Measurements from ENCODE around the gene EPHB1.

EPHB1 gene

GRCh38 chr3:134809427-134810051 lies 14.5 kb downstream of the EPHB1 start:
- no peak for DNase-seq (ENCODE audit: low read depth)

GRCh38 chr3:134810052-134810435 lies 15.0 kb downstream of the EPHB1 start:
- DNase-seq (ENCODE audit: low read depth), result no peak

GRCh38 chr3:134810850-134811249 lies 15.8 kb downstream of the EPHB1 start:
- no peak for DNase-seq (ENCODE audit: low read depth)

GRCh38 chr3:134813618-134814017 lies 18.6 kb downstream of the EPHB1 start:
- no peak for DNase-seq (ENCODE audit: low read depth)

GRCh38 chr3:134815519-134815918 lies 20.5 kb downstream of the EPHB1 start:
- DNase-seq (ENCODE audit: low read depth), result no peak

GRCh38 chr3:134816623-134817022 lies 21.6 kb downstream of the EPHB1 start:
- DNase-seq (ENCODE audit: low read depth), result no peak

GRCh38 chr3:134817297-134817696 lies 22.2 kb downstream of the EPHB1 start:
- DNase-seq (ENCODE audit: low read depth), result no peak

GRCh38 chr3:134820994-134821393 lies 25.9 kb downstream of the EPHB1 start:
- no peak for DNase-seq (ENCODE audit: low read depth)

- DNase-seq (ENCODE audit: low read depth), result no peak
Observed at GRCh38 chr3:134822090-134822489, 27.0 kb downstream of the EPHB1 start.

GRCh38 chr3:134823679-134824078 lies 28.6 kb downstream of the EPHB1 start:
- no peak for DNase-seq (ENCODE audit: low read depth)

GRCh38 chr3:134824791-134825190 lies 29.7 kb downstream of the EPHB1 start:
- no peak for DNase-seq (ENCODE audit: low read depth)

GRCh38 chr3:134827213-134827612 lies 32.2 kb downstream of the EPHB1 start:
- no peak for DNase-seq (ENCODE audit: low read depth)

GRCh38 chr3:134829721-134830120 lies 34.7 kb downstream of the EPHB1 start:
- DNase-seq (ENCODE audit: low read depth), result no peak

- no peak for DNase-seq (ENCODE audit: low read depth)
Observed at GRCh38 chr3:134832585-134832984, 37.5 kb downstream of the EPHB1 start.

GRCh38 chr3:134833453-134834163 lies 38.5 kb downstream of the EPHB1 start:
- no peak for DNase-seq (ENCODE audit: low read depth)

GRCh38 chr3:134836921-134837320 lies 41.9 kb downstream of the EPHB1 start:
- no peak for DNase-seq (ENCODE audit: low read depth)

GRCh38 chr3:134838599-134838998 lies 43.5 kb downstream of the EPHB1 start:
- no peak for DNase-seq (ENCODE audit: low read depth)

GRCh38 chr3:134839422-134839821 lies 44.4 kb downstream of the EPHB1 start:
- DNase-seq (ENCODE audit: low read depth), result no peak

- DNase-seq (ENCODE audit: low read depth), result no peak
Observed at GRCh38 chr3:134839990-134840389, 44.9 kb downstream of the EPHB1 start.

- DNase-seq (ENCODE audit: low read depth), result no peak
Observed at GRCh38 chr3:134840459-134840858, 45.4 kb downstream of the EPHB1 start.

GRCh38 chr3:134846084-134846483 lies 51.0 kb downstream of the EPHB1 start:
- no peak for DNase-seq (ENCODE audit: low read depth)

- no peak for DNase-seq (ENCODE audit: low read depth)
Observed at GRCh38 chr3:134846911-134847317, 51.9 kb downstream of the EPHB1 start.

GRCh38 chr3:134847349-134847748 lies 52.3 kb downstream of the EPHB1 start:
- DNase-seq (ENCODE audit: low read depth), result no peak

GRCh38 chr3:134849561-134849960 lies 54.5 kb downstream of the EPHB1 start:
- DNase-seq (ENCODE audit: low read depth), result no peak
